Fibroblast of lung (primary cell): ENCODE results near the gene NDUFS7.

Experiments
- CTCF ChIP-seq, 2 donors: IDR thresholded peaks in 1 of 2; conservative IDR thresholded peaks in 1 of 2; 1 replicate in 1 of 2; 2 replicates in 1 of 2; pipeline ENCODE4 v1.5.1; 2011 to 2012; ENCODE audit warnings: low read length in 2 of 2, control low read depth in 1 of 2, inconsistent platforms in 1 of 2, low read depth in 1 of 2, mild to moderate bottlenecking in 1 of 2
- EZH2 ChIP-seq: IDR thresholded peaks from 2 replicates; pipeline ENCODE4 v1.5.1; 2012; ENCODE audit warnings: low read length, control low read depth, mild to moderate bottlenecking; ENCODE audit errors: missing control alignments

DNA sequence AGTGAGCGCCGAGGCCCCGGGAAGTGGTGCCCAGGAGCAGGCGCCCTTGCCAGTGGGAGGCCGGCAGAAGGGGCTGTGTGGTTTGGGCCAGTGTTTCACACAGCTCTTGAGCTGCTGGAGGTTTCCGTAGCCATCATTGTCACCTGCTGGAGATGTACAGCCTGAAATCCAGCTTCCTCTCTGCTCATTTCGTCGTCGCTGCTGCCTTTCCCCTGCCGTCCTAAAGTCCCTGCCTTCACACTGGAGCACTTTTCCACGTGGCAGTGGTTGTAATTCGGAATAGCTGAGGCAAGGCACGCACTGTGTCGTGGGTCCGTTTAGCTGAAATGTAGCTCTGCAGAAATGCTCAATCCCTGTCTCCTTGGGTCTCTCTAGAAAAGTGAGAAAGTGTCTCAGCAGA lies 36.9 kb downstream of the NDUFS7 start:
- TF ChIP-seq CTCF (conservative IDR thresholded peaks at IDR 0.05 in 1 of 2, IDR thresholded peaks at IDR 0.05 in 1 of 2; ENCODE audit: low read depth in 1 of 2, low read length in 2 of 2) (no peak), EZH2 (no peak)
